ENCODE measurements around the gene FADS2.

Gene FADS2

GRCh38 chr11:61810671-61811175 is 17.4 kb upstream of the FADS2 start:
- no peak overlapping the region for H3K27ac Mint-ChIP-seq
- no peak overlapping the region for H3K4me3 Mint-ChIP-seq
- H3K36me3 Mint-ChIP-seq (ENCODE audit: low read depth): peaks cover 24% of the 10 kb centered on the region
- H3K4me1 Mint-ChIP-seq (ENCODE audit: low read depth): peaks cover 10% of the 10 kb centered on the region
- no peaks in the 10 kb centered on the region for H3K9me3 Mint-ChIP-seq
- peaks cover 6% of the 10 kb centered on the region for H3K27me3 Mint-ChIP-seq

- peaks cover 24% of the 10 kb centered on the region for H3K36me3 Mint-ChIP-seq (ENCODE audit: low read depth)
- H3K27ac Mint-ChIP-seq: no peak overlapping the region
- peaks cover 17% of the 10 kb centered on the region for H3K4me1 Mint-ChIP-seq (ENCODE audit: low read depth)
- H3K9me3 Mint-ChIP-seq: no peaks in the 10 kb centered on the region
- H3K27me3 Mint-ChIP-seq: peaks cover 12% of the 10 kb centered on the region
- H3K4me3 Mint-ChIP-seq: no peak overlapping the region
Measured at GRCh38 chr11:61811831-61812230, 16.3 kb upstream of the FADS2 start.

DNA sequence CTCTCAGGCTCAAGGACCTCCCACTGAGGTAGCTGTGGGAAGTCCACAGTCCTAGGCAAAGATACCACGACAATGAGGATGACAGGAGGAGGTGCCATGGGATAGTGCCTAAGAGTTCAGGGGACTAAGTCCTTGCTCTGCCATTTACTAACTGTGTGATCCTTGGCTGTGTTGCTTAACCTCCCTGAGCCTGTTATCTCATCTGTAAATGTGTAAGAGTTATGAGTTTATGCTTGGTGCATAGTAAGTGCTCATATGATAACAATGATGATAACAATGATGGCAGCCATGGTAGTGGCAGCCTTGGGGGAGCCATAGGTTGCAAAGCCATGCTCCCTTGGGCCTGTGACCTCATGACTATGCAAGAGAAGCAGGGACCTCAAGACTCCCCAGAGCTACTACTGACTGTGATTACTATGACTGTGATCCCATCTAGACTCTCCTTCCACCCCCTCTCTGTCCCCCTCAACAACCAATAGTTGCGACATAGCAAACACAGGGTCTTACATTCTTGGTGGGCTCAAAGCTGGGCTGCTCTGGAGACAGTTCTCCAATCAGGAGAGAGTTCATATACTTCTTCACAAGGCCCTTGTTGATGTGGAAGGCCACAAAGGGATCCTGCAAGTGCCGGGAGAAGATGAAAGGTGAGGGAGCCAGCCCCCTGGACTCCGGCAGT is 15.2 kb upstream of the FADS2 start:
- Mint-ChIP-seq H3K36me3 (ENCODE audit: low read depth) (peaks cover 24% of the 10 kb centered on the region), H3K4me1 (ENCODE audit: low read depth) (peaks cover 17% of the 10 kb centered on the region), H3K9me3 (no peaks in the 10 kb centered on the region), H3K27me3 (peaks cover 19% of the 10 kb centered on the region), H3K27ac (no peak overlapping the region), H3K4me3 (no peak overlapping the region)

- peaks cover 18% of the 10 kb centered on the region for H3K36me3 Mint-ChIP-seq (ENCODE audit: low read depth)
- peak overlapping the region; percentile 90 for H3K4me3 Mint-ChIP-seq
- H3K4me1 Mint-ChIP-seq (ENCODE audit: low read depth): peaks cover 17% of the 10 kb centered on the region
- H3K9me3 Mint-ChIP-seq: no peaks in the 10 kb centered on the region
- H3K27ac Mint-ChIP-seq: no peak overlapping the region
- H3K27me3 Mint-ChIP-seq: peaks cover 20% of the 10 kb centered on the region
Measured at GRCh38 chr11:61814247-61814957, 13.7 kb upstream of the FADS2 start.

- Mint-ChIP-seq H3K36me3 (ENCODE audit: low read depth) (peaks cover 11% of the 10 kb centered on the region), H3K27ac (peak overlapping the region; percentile 58), H3K4me3 (peak overlapping the region; percentile 90), H3K9me3 (no peaks in the 10 kb centered on the region), H3K27me3 (peaks cover 20% of the 10 kb centered on the region), H3K4me1 (ENCODE audit: low read depth) (peaks cover 17% of the 10 kb centered on the region)
Measured at GRCh38 chr11:61814958-61815789, 12.9 kb upstream of the FADS2 start.

GRCh38 chr11:61815790-61816735 is 12.0 kb upstream of the FADS2 start:
- Mint-ChIP-seq H3K4me3 (peak overlapping the region; percentile 90), H3K9me3 (no peaks in the 10 kb centered on the region), H3K27ac (peak overlapping the region; percentile 40), H3K27me3 (peaks cover 20% of the 10 kb centered on the region), H3K36me3 (ENCODE audit: low read depth) (peaks cover 10% of the 10 kb centered on the region), H3K4me1 (ENCODE audit: low read depth) (peaks cover 17% of the 10 kb centered on the region)

GRCh38 chr11:61816736-61817455 is 11.2 kb upstream of the FADS2 start, which contains the start of gene FADS1:
FADS1 (minus strand) TSS chr11:61817003; CDS start chr11:61816929, 74 bp downstream.
- no peaks in the 10 kb centered on the region for H3K9me3 Mint-ChIP-seq
- peaks cover 17% of the 10 kb centered on the region for H3K4me1 Mint-ChIP-seq (ENCODE audit: low read depth)
- peaks cover 20% of the 10 kb centered on the region for H3K27me3 Mint-ChIP-seq
- peak within 1 kb of the TSS; percentile 90 for H3K4me3 Mint-ChIP-seq
- peaks cover 9% of the 10 kb centered on the region for H3K36me3 Mint-ChIP-seq (ENCODE audit: low read depth)
- peak within 1 kb of the TSS; percentile 40 for H3K27ac Mint-ChIP-seq

- peaks cover 5% of the 10 kb centered on the region for H3K36me3 Mint-ChIP-seq (ENCODE audit: low read depth)
Measured at GRCh38 chr11:61817471-61818202, 10.5 kb upstream of the FADS2 start.

DNA sequence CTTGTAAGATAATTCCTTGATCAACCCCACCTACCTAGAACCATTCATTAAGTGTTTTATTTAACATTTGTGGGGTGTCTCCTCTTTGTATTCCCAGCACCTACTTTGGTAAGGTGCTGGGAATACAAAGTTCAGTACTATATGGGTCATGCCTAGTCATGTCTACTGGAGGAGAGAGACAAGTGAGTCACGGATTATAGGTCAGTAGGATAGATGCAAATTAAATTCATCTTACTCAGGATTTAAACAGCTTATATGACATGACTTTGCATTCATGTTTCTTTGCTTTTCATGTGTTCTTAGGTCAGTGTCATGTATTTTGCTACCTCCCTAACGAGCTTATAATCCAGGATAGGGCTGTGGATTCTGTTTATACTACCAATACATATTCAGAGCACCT is 7.9 kb upstream of the FADS2 start:
- Mint-ChIP-seq H3K36me3 (ENCODE audit: low read depth) (no peaks in the 10 kb centered on the region), H3K9me3 (no peaks in the 10 kb centered on the region), H3K27ac (no peak overlapping the region), H3K27me3 (peaks cover 17% of the 10 kb centered on the region), H3K4me3 (no peak overlapping the region), H3K4me1 (ENCODE audit: low read depth) (peaks cover 10% of the 10 kb centered on the region)

More at GRCh38 chr11:61817471-61818202, 10.5 kb upstream of the FADS2 start:
- Mint-ChIP-seq H3K4me1 (ENCODE audit: low read depth) (peaks cover 17% of the 10 kb centered on the region), H3K27me3 (peaks cover 20% of the 10 kb centered on the region), H3K9me3 (no peaks in the 10 kb centered on the region), H3K4me3 (peak overlapping the region; percentile 65), H3K27ac (no peak overlapping the region)

GRCh38 chr11:61826930-61827570 is 1.1 kb upstream of the FADS2 start:
- Mint-ChIP-seq H3K27ac (peak overlapping the region; percentile 71), H3K27me3 (peaks cover 42% of the 10 kb centered on the region), H3K4me1 (ENCODE audit: low read depth) (peaks cover 24% of the 10 kb centered on the region), H3K9me3 (no peaks in the 10 kb centered on the region), H3K36me3 (ENCODE audit: low read depth) (no peaks in the 10 kb centered on the region), H3K4me3 (peak overlapping the region; percentile 85)

DNA sequence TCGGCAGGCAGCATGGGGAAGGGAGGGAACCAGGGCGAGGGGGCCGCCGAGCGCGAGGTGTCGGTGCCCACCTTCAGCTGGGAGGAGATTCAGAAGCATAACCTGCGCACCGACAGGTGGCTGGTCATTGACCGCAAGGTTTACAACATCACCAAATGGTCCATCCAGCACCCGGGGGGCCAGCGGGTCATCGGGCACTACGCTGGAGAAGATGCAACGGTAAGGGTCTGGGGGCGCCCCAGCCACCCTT is 204 bp downstream of the FADS2 start:
- peaks cover 26% of the 10 kb centered on the region for H3K4me1 Mint-ChIP-seq (ENCODE audit: low read depth)
- peak overlapping the region; percentile 85 for H3K4me3 Mint-ChIP-seq
- peak overlapping the region; percentile 58 for H3K27ac Mint-ChIP-seq
- H3K27me3 Mint-ChIP-seq: peaks cover 43% of the 10 kb centered on the region
- H3K9me3 Mint-ChIP-seq: no peaks in the 10 kb centered on the region
- no peaks in the 10 kb centered on the region for H3K36me3 Mint-ChIP-seq (ENCODE audit: low read depth)

DNA sequence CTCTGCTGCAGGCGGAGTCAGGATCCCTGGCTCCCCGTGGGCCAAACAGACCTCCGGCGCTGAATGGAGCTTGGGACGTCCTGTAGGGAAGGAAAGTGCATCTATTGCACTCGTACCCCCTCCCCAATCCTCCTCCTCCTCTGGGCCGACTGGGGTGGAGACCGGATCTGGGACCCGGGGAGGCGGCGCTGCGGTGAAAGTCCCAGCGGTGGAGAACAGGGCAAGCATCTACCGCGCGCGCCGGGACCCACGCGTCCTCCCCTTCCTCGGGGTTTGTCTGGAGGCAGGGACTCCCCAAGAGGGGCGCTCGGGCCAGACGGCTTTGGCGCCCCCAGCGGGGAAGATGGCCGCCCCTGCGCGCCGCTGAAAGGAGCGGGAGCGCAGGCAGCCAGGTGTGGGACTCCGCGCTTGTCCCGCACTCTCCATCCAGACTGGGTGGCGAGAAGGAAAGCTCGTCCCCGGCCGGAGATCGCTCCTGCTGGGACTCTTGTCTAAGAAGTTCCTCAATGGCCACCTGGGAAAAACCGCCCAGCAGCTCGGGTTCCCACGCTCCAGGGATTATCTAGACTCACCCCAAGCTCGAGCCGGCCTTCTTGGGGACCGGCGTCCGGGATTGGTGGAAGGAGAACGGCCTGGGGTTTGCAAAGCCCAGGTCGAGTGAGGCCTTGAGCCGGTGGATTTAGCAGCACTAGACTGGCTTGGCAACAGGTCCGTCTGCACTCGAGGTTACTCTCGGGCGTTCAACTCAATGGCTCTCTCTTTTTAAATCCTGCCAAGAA is 718 bp downstream of the FADS2 start:
- H3K36me3 Mint-ChIP-seq (ENCODE audit: low read depth): no peaks in the 10 kb centered on the region
- peaks cover 31% of the 10 kb centered on the region for H3K4me1 Mint-ChIP-seq (ENCODE audit: low read depth)
- H3K4me3 Mint-ChIP-seq: peak overlapping the region; percentile 85
- H3K9me3 Mint-ChIP-seq: no peaks in the 10 kb centered on the region
- H3K27ac Mint-ChIP-seq: no peak overlapping the region
- peaks cover 43% of the 10 kb centered on the region for H3K27me3 Mint-ChIP-seq
